ENCODE results near the gene ANKRD44.

GRCh38 chr2:196967116-196967515 is 343.5 kb downstream of the ANKRD44 start:
- TF ChIP-seq CTCF (conservative IDR thresholded peaks at IDR 0.05; ENCODE audit: low read length) (no peak), EZH2phosphoT487 (IDR thresholded peaks at IDR 0.05; ENCODE audit: borderline replicate concordance) (no peak)
